CD14-positive monocyte (primary cell): ENCODE results near the gene PROZ. TPM values are rescaled to one million over a fixed set of nuclear protein-coding genes. Genes with fewer than 3 reads are reported as not detected.

Experiments
- DNase-seq, 3 donors: peaks; one replicate each; pipeline ENCODE4 v3.0.0-alpha.2; 2011 to 2022
- H2AFZ ChIP-seq: 2 replicates; pipeline ENCODE4 v1.6.0; 2012; ENCODE audit warnings: mild to moderate bottlenecking, low read depth, low read length, inconsistent platforms; ENCODE audit not compliant: insufficient read depth, poor library complexity, severe bottlenecking
- H3K27ac ChIP-seq, 2 donors: 1 replicate in 1 of 2; 2 replicates in 1 of 2; pipeline ENCODE4 v1.5.1; 2012 to 2013; ENCODE audit warnings: low read length in 2 of 2, control low read depth in 1 of 2, inconsistent platforms in 1 of 2, low read depth in 1 of 2, mild to moderate bottlenecking in 1 of 2
- H3K27me3 ChIP-seq, 2 donors: one replicate each; pipeline versions ENCODE4 v1.6.0 to v1.6.1; 2011 to 2013; ENCODE audit warnings: low read length in 2 of 2; ENCODE audit not compliant: control insufficient read depth in 2 of 2, insufficient read depth in 2 of 2
- H3K36me3 ChIP-seq, 2 donors: replicated peaks in 1 of 2; 1 replicate in 1 of 2; 2 replicates in 1 of 2; pipeline versions ENCODE4 v1.5.1 to v1.6.1; 2012 to 2013; ENCODE audit warnings: low read length in 2 of 2, control low read depth in 1 of 2, inconsistent platforms in 1 of 2, mild to moderate bottlenecking in 1 of 2; ENCODE audit not compliant: insufficient read depth in 2 of 2, control insufficient read depth in 1 of 2
- H3K4me1 ChIP-seq, 2 donors: 1 replicate in 1 of 2; 2 replicates in 1 of 2; pipeline versions ENCODE4 v1.5.1 to v1.6.1; 2012 to 2013; ENCODE audit warnings: low read length in 2 of 2, control low read depth in 1 of 2, inconsistent platforms in 1 of 2, mild to moderate bottlenecking in 1 of 2, moderate library complexity in 1 of 2; ENCODE audit not compliant: insufficient read depth in 2 of 2, control insufficient read depth in 1 of 2
- H3K4me2 ChIP-seq: replicated peaks from 2 replicates; pipeline ENCODE3; 2012; ENCODE audit warnings: low read length, moderate library complexity, mild to moderate bottlenecking; ENCODE audit not compliant: poor library complexity, severe bottlenecking; ENCODE audit errors: extremely low read depth
- H3K4me3 ChIP-seq, 3 experiments: fragments of 200-600 bp in 1 of 3; sonication (generic) in 1 of 3; replicated peaks in 1 of 3; 1 replicate in 2 of 3; 2 replicates in 1 of 3; pipeline ENCODE4 v1.5.1; 2011 to 2013; ENCODE audit warnings: low read length in 3 of 3, mild to moderate bottlenecking in 3 of 3, control low read depth in 2 of 3, low read depth in 2 of 3, inconsistent platforms in 1 of 3, moderate library complexity in 1 of 3
- H3K79me2 ChIP-seq: 2 replicates; pipeline ENCODE4 v1.6.0; 2012; ENCODE audit warnings: mild to moderate bottlenecking, control low read depth, inconsistent platforms, low read length, moderate library complexity; ENCODE audit not compliant: insufficient read depth
- H3K9ac ChIP-seq: 2 replicates; pipeline ENCODE4 v1.6.0; 2017; ENCODE audit warnings: low read length, mild to moderate bottlenecking; ENCODE audit not compliant: insufficient read depth, poor library complexity, severe bottlenecking
- H3K9me3 ChIP-seq, 2 donors: replicated peaks in 1 of 2; 1 replicate in 1 of 2; 2 replicates in 1 of 2; pipeline versions ENCODE4 v1.5.1 to v1.6.1; 2012 to 2013; ENCODE audit warnings: low read length in 2 of 2, control low read depth in 1 of 2; ENCODE audit not compliant: control insufficient read depth in 1 of 2, insufficient read depth in 1 of 2
- H4K20me1 ChIP-seq: 2 replicates; pipeline ENCODE4 v1.6.0; 2012; ENCODE audit warnings: mild to moderate bottlenecking, low read length, control low read depth, moderate library complexity; ENCODE audit not compliant: insufficient read depth
- H3K27ac Mint-ChIP-seq, 7 donors: one replicate each; pipeline ENCODE4 v1.8.0; 2020; ENCODE audit warnings: mild to moderate bottlenecking in 7 of 7, mixed read lengths in 7 of 7, moderate library complexity in 6 of 7, inconsistent platforms in 2 of 7
- H3K27me3 Mint-ChIP-seq, 3 donors: one replicate each; pipeline ENCODE4 v1.8.0; 2021 to 2022; ENCODE audit warnings: low read depth in 3 of 3, mild to moderate bottlenecking in 3 of 3, mixed read lengths in 3 of 3, moderate library complexity in 3 of 3, inconsistent platforms in 1 of 3
- H3K36me3 Mint-ChIP-seq, 2 donors: one replicate each; pipeline ENCODE4 v1.8.0; 2020; ENCODE audit warnings: mixed read lengths in 2 of 2, inconsistent platforms in 1 of 2, mild to moderate bottlenecking in 1 of 2
- H3K4me1 Mint-ChIP-seq: one replicate; pipeline ENCODE4 v1.8.0; 2020; ENCODE audit warnings: mild to moderate bottlenecking, mixed read lengths
- H3K4me3 Mint-ChIP-seq, 2 donors: one replicate each; pipeline ENCODE4 v1.8.0; 2020; ENCODE audit warnings: mild to moderate bottlenecking in 2 of 2, mixed read lengths in 2 of 2, moderate library complexity in 1 of 2
- H3K9me3 Mint-ChIP-seq, 7 donors: one replicate each; pipeline ENCODE4 v1.8.0; 2020 to 2022; ENCODE audit warnings: mixed read lengths in 7 of 7, mild to moderate bottlenecking in 6 of 7, moderate library complexity in 6 of 7, inconsistent platforms in 2 of 7
- WGBS: methylation state at CpG from one replicate; pipeline ENCODE4 v1.1.5; 2013; ENCODE audit warnings: missing lambda C conversion rate; ENCODE audit not compliant: insufficient coverage; 5-methylcytosine and 5-hydroxymethylcytosine counted together
- intact Hi-C, 2 donors: fragments of 100-400 bp; cut with micrococcal nuclease; formaldehyde crosslinking; loops; one replicate each; pipeline versions ENCODE4 v1.15.0 to v1.15.1; 2023
- polyA plus RNA-seq, 3 donors: library from polyadenylated mRNA; depleted of rRNA in 1 of 3; unstranded in 2 of 3; stranded (reverse) in 1 of 3; fragments of 300-500 nt in 2 of 3; fragments of >200 nt in 1 of 3; fragmentation: Illumina TruSeq in 2 of 3; gene quantifications; 1 replicate in 2 of 3; 2 replicates in 1 of 3; pipeline ENCODE4 v1.2.3, GENCODE V29; 2012 to 2021
- TF ChIP-seq, protein P1 (sequence below): fragments of 200-600 bp; IDR thresholded peaks from one replicate; pipeline ENCODE4 v1.8.0; 2022; ENCODE audit warnings: antibody characterized with exemption, mild to moderate bottlenecking

PROZ gene
- polyA plus RNA-seq, 3 donors: not detected

DNA sequence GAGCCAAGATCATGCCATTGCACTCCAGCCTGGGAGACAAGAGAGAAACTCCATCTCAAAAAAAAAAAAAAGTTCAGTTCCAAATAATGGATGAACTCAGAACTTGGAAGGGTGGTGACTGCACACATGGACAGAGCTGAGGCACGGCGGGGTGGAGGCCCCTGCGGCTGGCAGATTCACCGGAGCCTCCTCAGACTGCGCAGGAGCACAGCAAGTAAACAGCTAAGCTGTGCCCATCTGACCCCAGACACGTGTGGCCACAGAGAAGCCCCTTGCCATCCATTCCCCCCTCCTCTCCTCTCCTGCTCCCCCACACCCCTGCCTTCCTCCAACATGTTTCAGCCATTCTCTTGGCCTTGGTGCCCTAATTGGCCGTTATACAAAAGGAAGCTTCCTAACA, 15.6 kb upstream of the PROZ start:
- H3K9me3 Mint-ChIP-seq: peaks cover 2 to 8% (median 5%) of the 10 kb centered on the region in 7 donors
- Histone ChIP-seq H3K27me3 (no peaks in the 10 kb centered on the region), H3K27ac (no peak overlapping the region), H3K36me3 (no peaks in the 10 kb centered on the region), H3K4me1 (no peaks in the 10 kb centered on the region), H3K4me3 (no peak overlapping the region), H3K9me3 (no peaks in the 10 kb centered on the region), H3K9ac (no peak overlapping the region), H2AFZ (no peak overlapping the region), H3K79me2 (no peaks in the 10 kb centered on the region), H3K4me2 (no peak overlapping the region), H4K20me1 (no peaks in the 10 kb centered on the region)
- H3K4me3 Mint-ChIP-seq: no peak overlapping the region
- TF ChIP-seq, protein P1, sequence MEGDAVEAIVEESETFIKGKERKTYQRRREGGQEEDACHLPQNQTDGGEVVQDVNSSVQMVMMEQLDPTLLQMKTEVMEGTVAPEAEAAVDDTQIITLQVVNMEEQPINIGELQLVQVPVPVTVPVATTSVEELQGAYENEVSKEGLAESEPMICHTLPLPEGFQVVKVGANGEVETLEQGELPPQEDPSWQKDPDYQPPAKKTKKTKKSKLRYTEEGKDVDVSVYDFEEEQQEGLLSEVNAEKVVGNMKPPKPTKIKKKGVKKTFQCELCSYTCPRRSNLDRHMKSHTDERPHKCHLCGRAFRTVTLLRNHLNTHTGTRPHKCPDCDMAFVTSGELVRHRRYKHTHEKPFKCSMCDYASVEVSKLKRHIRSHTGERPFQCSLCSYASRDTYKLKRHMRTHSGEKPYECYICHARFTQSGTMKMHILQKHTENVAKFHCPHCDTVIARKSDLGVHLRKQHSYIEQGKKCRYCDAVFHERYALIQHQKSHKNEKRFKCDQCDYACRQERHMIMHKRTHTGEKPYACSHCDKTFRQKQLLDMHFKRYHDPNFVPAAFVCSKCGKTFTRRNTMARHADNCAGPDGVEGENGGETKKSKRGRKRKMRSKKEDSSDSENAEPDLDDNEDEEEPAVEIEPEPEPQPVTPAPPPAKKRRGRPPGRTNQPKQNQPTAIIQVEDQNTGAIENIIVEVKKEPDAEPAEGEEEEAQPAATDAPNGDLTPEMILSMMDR: no peak
- DNase-seq: no peak
- intact Hi-C loops: no loop called here
- peaks cover 5 to 8% (median 7%) of the 10 kb centered on the region in 3 donors for H3K27me3 Mint-ChIP-seq
- H3K27ac Mint-ChIP-seq: no peak overlapping the region
- 95% methylated on average over 7 of the region's 7 CpGs for WGBS
- no peaks in the 10 kb centered on the region for H3K36me3 Mint-ChIP-seq
- H3K4me1 Mint-ChIP-seq: peaks cover 2% of the 10 kb centered on the region

DNA sequence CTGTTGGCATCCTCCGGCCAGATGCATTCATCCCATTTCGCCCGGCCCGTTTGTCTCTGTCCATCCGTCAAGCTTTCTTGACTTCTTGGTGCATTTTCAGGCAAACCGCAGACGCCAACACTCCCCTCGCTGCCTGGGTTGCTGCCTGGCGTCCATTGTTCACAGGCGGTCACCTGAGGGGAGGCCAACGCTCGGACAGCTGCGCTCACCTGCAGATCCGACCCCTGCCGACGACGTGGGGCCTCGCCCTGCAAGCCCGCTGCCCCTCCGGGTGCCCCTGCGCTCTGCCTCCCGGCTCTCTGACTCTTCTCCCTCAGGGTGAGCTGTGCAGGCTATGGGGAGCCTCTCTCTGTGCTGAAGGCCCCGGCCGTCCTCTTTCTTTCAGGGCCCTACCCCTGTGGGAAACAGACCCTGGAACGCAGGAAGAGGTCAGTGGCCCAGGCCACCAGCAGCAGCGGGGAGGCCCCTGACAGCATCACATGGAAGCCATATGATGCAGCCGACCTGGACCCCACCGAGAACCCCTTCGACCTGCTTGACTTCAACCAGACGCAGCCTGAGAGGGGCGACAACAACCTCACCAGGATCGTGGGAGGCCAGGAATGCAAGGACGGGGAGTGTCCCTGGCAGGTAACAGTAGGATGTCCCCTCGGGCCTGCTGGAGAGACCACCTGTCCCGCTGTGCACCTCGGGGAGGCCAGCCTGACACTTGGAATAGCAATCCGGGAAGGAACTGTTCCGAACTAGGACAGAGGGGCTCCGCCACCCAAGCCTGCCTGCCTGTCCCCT, 14.8 kb upstream of the PROZ start:
- intact Hi-C loops: no loop called here
- Mint-ChIP-seq H3K36me3 (no peaks in the 10 kb centered on the region), H3K4me1 (peaks cover 2% of the 10 kb centered on the region), H3K27ac (peak overlapping the region in 1 of 7 donors; percentile 42), H3K4me3 (no peak overlapping the region), H3K9me3 (peaks cover 2 to 9% (median 5%) of the 10 kb centered on the region in 7 donors), H3K27me3 (peaks cover 5 to 10% (median 9%) of the 10 kb centered on the region in 3 donors)
- Histone ChIP-seq H4K20me1 (no peaks in the 10 kb centered on the region), H3K79me2 (no peaks in the 10 kb centered on the region), H2AFZ (no peak overlapping the region), H3K9me3 (no peaks in the 10 kb centered on the region), H3K27me3 (no peaks in the 10 kb centered on the region), H3K27ac (no peak overlapping the region), H3K36me3 (no peaks in the 10 kb centered on the region), H3K9ac (no peak overlapping the region), H3K4me2 (no peak overlapping the region), H3K4me3 (no peak overlapping the region), H3K4me1 (no peaks in the 10 kb centered on the region)
- WGBS: 95% methylated on average over 39 of the region's 39 CpGs
- DNase-seq: no peak
- TF ChIP-seq, protein P1: no peak
